Measurements from ENCODE around the gene NFIA.
A peak's percentile ranks its signal among the peaks of the same experiment; 100 is the strongest.

Gene NFIA

GRCh38 chr1:61190153-61190552 is 107.8 kb downstream of the NFIA start:
- no peak for DNase-seq

GRCh38 chr1:61190618-61191432 is 108.5 kb downstream of the NFIA start:
- DNase-seq: no peak

GRCh38 chr1:61191433-61191720 is 109.0 kb downstream of the NFIA start:
- DNase-seq: no peak

GRCh38 chr1:61192663-61193330 is 110.4 kb downstream of the NFIA start:
- DNase-seq: no peak

- no peak for DNase-seq
These were observed 111.4 kb downstream of the NFIA start for GRCh38 chr1:61193808-61194207.

- DNase-seq: no peak
These were observed 116.2 kb downstream of the NFIA start for GRCh38 chr1:61198554-61198953.

GRCh38 chr1:61201035-61201434 is 118.7 kb downstream of the NFIA start:
- no peak for DNase-seq

- DNase-seq: no peak
These were observed 120.7 kb downstream of the NFIA start for GRCh38 chr1:61202854-61203598.

- DNase-seq: no peak
These were observed 122.2 kb downstream of the NFIA start for GRCh38 chr1:61204528-61204927.

GRCh38 chr1:61207416-61207815 is 125.1 kb downstream of the NFIA start:
- DNase-seq: no peak

- DNase-seq: no peak
These were observed 125.8 kb downstream of the NFIA start for GRCh38 chr1:61208172-61208571.

GRCh38 chr1:61208831-61209230 is 126.5 kb downstream of the NFIA start:
- no peak for DNase-seq

GRCh38 chr1:61210435-61211154 is 128.2 kb downstream of the NFIA start:
- peak in 2 of 6 experiments; percentile 2 to 3 for DNase-seq

- DNase-seq: no peak
These were observed 131.1 kb downstream of the NFIA start for GRCh38 chr1:61213245-61214011.

GRCh38 chr1:61215119-61215518 is 132.8 kb downstream of the NFIA start:
- no peak for DNase-seq

- DNase-seq: no peak
These were observed 133.4 kb downstream of the NFIA start for GRCh38 chr1:61215676-61216289.

- no peak for DNase-seq
These were observed 138.2 kb downstream of the NFIA start for GRCh38 chr1:61220536-61220935.

- DNase-seq: no peak
These were observed 139.3 kb downstream of the NFIA start for GRCh38 chr1:61221642-61222041.

- DNase-seq: no peak
These were observed 139.9 kb downstream of the NFIA start for GRCh38 chr1:61222240-61222639.

GRCh38 chr1:61223140-61223539 is 140.8 kb downstream of the NFIA start:
- DNase-seq: no peak

- DNase-seq: no peak
These were observed 142.2 kb downstream of the NFIA start for GRCh38 chr1:61224609-61225008.

GRCh38 chr1:61225478-61225877 is 143.1 kb downstream of the NFIA start:
- DNase-seq: no peak

All from stimulated activated naive CD4-positive, alpha-beta T cell (primary cell).